SW480 (cell line): Measurements from ENCODE around the gene ADARB2.
"Not testable (repeated sequence)": the region's sequence is repeated elsewhere in the genome, so short reads cannot be mapped to it uniquely, and the experiment has no call there.

Experiments used
- DNase-seq: peaks from one replicate; pipeline ENCODE4 v3.0.0-alpha.2; 2016; ENCODE audit warnings: low spot score

The ADARB2 gene

DNA sequence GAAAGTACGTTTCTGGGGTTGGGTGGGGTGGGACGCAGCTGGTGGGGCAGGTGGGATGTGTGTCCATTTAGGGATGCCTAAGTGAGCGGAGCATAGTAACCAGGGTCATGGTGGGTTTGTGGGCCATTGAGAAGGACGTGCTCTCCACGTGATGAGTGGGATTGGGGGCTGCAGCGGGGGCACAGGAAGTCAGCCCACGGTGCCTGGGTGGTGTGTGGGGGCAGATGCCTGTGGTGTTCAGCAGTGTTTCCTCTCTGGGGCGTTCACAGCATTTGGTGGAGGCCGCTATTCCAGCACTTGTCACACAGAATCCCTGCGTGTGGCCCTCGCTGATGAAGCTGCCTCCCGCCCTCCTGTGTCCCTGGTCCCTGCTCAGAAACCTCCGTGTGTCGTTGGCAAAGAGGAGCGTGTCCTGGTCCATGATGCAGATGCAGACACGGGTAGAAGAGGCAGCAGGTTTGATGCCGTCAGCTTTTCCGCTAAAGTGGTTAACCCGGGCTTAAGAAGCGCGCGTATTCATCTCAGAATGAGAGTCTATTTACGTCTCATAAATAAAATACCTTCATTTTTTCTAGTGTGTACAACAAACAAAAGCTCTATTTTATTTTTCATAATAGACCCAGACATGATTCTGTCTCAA, 274.2 kb downstream of the ADARB2 start:
- DNase-seq = no peak

- no peak for DNase-seq
Observed at GRCh38 chr10:1462521-1462920, 274.8 kb downstream of the ADARB2 start.

DNA sequence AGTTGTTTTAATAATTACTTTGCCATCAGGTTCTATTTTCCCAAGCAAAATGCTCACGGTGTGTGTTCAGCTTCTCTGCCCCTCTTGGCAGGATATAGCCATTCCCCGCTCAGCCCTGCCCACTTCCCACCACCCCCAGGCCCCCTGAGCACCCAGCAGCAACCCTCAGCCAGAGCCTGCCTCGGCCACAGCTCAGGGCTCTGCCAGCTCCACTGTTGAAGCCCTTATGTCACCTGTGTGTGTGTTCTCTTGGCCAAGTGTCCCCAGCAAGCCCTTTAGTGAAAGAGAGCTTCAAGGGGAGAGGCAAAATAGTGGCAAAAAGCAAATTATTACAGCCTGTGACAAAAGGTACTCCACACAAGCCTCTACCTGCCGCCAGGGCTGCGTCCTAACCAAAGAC, 275.3 kb downstream of the ADARB2 start:
- no peak for DNase-seq

GRCh38 chr10:1461016-1461415, 276.3 kb downstream of the ADARB2 start:
- no peak for DNase-seq

GRCh38 chr10:1459664-1460063, 277.7 kb downstream of the ADARB2 start:
- DNase-seq = not testable (repeated sequence)

DNA sequence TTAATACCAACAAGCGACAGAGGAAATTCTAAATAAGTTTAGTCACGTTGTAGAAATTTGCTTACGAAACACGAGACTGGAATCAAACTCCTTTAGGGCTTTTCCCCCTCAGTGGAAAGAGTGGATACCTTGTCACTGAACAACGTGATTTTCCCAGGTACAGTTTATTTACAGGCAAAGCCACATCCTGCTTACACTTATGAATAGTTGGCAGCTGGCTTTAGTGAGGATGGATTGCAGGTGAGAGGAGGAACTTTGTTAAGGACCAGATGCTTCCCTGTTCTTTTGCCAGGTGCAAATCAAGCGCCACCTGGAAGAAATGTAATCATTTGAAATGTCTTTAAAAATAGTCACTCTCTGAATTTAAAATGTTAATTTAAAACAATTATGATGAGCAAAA, 282.4 kb downstream of the ADARB2 start:
- no peak for DNase-seq

DNA sequence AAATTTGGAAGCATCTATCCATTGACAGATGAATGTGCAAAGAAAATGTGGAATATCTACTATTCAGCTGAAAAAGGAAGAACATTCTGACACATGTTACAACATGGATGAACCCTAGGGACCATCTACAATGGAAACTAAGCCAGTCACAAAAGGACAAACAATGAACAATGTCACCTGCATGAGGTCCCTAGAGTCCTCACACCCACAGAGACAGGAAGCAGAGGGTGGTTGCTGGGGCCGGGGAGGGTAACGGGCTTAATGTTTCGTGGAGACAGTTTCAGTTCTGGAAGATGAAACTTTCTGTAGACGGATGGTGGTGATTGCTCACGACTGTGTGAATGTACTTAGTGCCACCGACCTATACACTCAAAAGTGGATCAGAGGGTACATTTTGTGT, 282.9 kb downstream of the ADARB2 start:
- no peak for DNase-seq

DNA sequence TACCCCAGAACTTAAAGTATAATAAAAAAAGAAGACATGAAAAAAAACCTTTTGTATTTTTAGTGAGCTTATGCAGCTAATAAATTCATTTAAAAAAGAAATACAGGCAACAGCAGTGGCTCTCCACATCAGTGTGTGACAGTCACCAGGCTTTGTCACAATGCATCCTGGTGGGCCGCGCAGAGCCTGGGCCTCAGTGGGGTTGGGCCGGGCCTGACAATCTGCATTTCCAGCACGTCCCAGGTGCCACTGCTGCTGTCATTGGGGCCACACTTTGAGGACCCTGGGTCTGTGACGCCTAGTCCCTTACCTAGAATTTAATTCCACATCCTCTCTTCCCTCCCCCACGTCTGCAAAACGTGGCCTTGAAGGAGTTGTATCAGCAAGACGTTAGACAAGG, 284.5 kb downstream of the ADARB2 start:
- no peak for DNase-seq

DNA sequence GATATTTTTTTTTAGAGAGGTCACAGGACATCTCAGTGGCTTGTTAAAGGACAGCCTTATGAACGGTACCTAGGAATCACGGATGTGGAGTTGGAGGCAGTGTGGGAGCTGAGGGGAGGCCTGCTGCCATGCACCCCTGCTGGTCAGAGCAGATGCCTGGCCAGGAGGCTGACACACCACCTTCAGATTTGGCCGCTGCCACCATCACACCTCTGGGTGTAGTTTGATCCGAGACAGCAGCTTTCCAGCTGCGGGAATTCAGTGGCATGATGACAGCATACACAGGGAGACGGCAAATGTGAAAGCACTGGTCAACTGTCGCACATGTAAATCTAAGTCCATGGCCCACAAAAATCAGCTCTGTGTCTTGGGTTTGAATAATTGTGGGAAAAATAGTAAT, 285.4 kb downstream of the ADARB2 start:
- DNase-seq = no peak

- no peak for DNase-seq
Observed at GRCh38 chr10:1451362-1451888, 285.9 kb downstream of the ADARB2 start.

DNA sequence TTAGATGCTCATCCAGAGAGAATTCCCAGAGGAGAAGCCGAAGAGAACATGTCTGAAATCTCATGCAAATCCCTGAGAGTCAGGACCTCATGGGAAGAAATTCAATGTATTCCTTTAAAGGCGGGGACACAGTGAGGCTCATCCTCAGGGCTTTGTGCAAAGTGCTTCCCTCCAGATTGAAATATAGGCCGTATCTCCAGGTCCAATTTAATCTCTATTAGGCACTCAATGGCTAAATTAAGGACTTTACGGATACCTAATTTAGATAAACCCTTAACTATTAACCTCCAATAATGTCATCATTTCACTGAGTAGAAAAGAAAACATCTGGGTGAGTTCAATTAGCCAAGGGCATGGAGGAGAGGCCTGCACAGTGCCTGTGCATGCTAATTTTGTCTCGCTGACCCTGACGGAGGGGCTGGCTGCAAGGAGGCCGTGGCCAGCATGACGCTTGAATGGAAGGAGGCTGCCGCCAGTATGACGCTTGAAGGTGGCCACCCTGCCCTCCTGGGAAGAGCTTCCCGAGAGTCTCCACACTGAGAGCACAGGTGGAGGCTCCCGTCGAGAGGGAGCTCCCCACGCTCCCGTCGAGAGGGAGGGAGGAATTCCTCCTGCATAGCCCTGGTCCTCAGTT, 287.6 kb downstream of the ADARB2 start:
- no peak for DNase-seq

GRCh38 chr10:1449021-1449420, 288.3 kb downstream of the ADARB2 start:
- no peak for DNase-seq

- no peak for DNase-seq
Observed at GRCh38 chr10:1448252-1448930, 288.9 kb downstream of the ADARB2 start.

DNA sequence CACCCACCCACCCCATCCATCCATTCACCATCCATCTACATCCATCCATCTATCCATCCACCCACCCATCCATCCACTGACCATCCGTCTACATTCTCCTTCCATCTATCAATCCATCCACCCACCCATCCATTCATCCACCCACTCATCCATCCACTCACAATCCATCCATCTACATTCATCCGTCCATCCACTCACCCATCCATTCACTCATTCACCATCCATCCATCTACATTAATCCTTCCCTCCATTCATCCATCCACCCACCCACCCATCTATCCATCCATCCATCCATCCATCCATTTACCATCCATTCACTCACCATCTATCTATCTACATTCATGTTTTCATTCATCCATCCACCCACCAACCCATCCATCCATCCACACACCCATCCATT, 292.5 kb downstream of the ADARB2 start:
- DNase-seq = no peak

DNA sequence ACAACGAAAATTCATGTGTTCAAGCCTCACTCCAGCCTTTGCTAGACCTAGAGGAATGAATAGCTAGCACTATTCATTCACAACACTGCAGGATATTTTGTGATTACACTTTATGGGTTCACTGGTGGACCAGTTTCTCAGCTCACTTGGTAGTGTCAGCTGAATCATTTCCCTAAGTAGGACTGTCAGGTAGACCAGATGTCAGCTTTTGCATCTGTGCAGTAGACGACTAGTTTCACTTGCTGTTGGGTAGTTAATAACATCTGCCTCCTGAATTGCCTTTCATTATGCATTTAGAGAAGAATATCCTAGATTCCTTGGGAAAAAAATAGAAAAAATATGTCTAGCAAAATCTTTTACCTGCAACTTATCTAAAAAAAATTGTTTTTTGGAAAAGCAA, 296.4 kb downstream of the ADARB2 start:
- DNase-seq = no peak

- DNase-seq = no peak
Observed at GRCh38 chr10:1434912-1435692, 302.2 kb downstream of the ADARB2 start.

GRCh38 chr10:1434202-1434601, 303.1 kb downstream of the ADARB2 start:
- no peak for DNase-seq

- DNase-seq = no peak
Observed at GRCh38 chr10:1432161-1432560, 305.2 kb downstream of the ADARB2 start.

GRCh38 chr10:1431229-1431628, 306.1 kb downstream of the ADARB2 start:
- no peak for DNase-seq

GRCh38 chr10:1427521-1428186, 309.7 kb downstream of the ADARB2 start:
- DNase-seq = not testable (repeated sequence)

GRCh38 chr10:1426786-1427185, 310.5 kb downstream of the ADARB2 start:
- DNase-seq = no peak

- no peak for DNase-seq
Observed at GRCh38 chr10:1425879-1426278, 311.4 kb downstream of the ADARB2 start.
